Measurements from ENCODE around the gene CPOX. TPM values are rescaled to one million over a fixed set of nuclear protein-coding genes. Genes with fewer than 3 reads are reported as not detected.

CPOX gene
- total and polyA plus RNA-seq, 2 donors from 2014 or later, result 6.6 to 13.7 TPM

DNA sequence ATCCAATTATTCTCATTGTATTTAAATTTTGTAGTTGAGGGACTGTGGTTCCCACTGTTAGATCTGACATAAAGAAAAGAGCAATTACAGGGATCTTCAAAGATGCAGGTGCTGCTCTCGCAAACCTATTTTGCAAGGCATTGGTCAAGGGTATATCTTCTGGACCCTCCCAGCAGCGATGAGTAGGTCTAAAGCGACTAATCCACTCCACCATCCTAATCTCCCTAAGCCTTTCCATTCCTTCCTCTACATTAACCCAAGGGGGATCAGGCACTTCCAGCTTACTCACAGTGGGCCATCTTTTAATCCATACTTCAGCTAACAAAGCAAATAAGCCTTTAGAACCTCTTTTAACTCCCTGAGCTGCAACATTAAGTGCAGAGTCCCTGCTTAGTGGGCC is 37.0 kb upstream of the CPOX start:
- Histone ChIP-seq H3K36me3 (ENCODE audit: control insufficient read depth in 2 of 3, insufficient read depth in 3 of 3, low read length in 3 of 3) (no peaks in the 10 kb centered on the region), H3K9me3 (ENCODE audit: control insufficient read depth in 2 of 3, insufficient read depth in 1 of 3, low read length in 3 of 3) (no peaks in the 10 kb centered on the region), H3K27ac (ENCODE audit: low read depth in 2 of 2, low read length in 2 of 2) (no peak overlapping the region), H3K27me3 (ENCODE audit: control insufficient read depth, insufficient read depth, low read length) (no peaks in the 10 kb centered on the region), H3K9ac (ENCODE audit: low read length in 3 of 3) (no peak overlapping the region), H3K4me1 (ENCODE audit: control insufficient read depth in 2 of 3, insufficient read depth in 2 of 3, low read depth in 1 of 3, low read length in 3 of 3) (no peaks in the 10 kb centered on the region), H3K4me3 (ENCODE audit: low read length in 3 of 3) (no peak overlapping the region)
- no peak for FAIRE-seq
- TF ChIP-seq, protein P1, sequence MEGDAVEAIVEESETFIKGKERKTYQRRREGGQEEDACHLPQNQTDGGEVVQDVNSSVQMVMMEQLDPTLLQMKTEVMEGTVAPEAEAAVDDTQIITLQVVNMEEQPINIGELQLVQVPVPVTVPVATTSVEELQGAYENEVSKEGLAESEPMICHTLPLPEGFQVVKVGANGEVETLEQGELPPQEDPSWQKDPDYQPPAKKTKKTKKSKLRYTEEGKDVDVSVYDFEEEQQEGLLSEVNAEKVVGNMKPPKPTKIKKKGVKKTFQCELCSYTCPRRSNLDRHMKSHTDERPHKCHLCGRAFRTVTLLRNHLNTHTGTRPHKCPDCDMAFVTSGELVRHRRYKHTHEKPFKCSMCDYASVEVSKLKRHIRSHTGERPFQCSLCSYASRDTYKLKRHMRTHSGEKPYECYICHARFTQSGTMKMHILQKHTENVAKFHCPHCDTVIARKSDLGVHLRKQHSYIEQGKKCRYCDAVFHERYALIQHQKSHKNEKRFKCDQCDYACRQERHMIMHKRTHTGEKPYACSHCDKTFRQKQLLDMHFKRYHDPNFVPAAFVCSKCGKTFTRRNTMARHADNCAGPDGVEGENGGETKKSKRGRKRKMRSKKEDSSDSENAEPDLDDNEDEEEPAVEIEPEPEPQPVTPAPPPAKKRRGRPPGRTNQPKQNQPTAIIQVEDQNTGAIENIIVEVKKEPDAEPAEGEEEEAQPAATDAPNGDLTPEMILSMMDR (IDR thresholded peaks at IDR 0.05; ENCODE audit: borderline replicate concordance, extremely low read depth, insufficient read depth), result no peak
- no peak for DNase-seq
- intact Hi-C loops (cut with DNase I), result no loop called here

DNA sequence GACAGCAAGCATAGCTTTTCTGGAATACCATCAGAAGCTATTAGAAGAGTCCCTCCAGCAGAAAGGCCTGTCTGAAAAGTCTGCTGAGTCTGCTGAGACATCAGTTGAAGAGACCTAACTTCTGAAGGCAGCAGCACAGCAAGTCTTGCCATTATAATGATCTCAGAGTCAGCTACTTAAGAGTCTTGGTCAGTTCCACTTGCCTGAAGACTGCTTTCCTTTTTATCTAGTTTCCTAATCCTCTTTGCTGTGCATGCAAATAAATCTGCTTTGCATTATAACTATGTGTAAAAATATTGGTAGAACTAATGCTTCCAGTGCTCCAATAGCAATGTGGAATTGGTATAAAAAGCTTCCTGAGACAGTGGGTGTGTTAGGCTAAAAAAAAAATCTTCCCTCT is 34.9 kb upstream of the CPOX start:
- intact Hi-C loops (cut with DNase I), result no loop called here
- Histone ChIP-seq H3K4me3 (ENCODE audit: low read length in 3 of 3) (no peak overlapping the region), H3K4me1 (ENCODE audit: control insufficient read depth in 2 of 3, insufficient read depth in 2 of 3, low read depth in 1 of 3, low read length in 3 of 3) (no peaks in the 10 kb centered on the region), H3K9me3 (ENCODE audit: control insufficient read depth in 2 of 3, insufficient read depth in 1 of 3, low read length in 3 of 3) (no peaks in the 10 kb centered on the region), H3K27ac (ENCODE audit: low read depth in 2 of 2, low read length in 2 of 2) (no peak overlapping the region), H3K27me3 (ENCODE audit: control insufficient read depth, insufficient read depth, low read length) (no peaks in the 10 kb centered on the region), H3K9ac (ENCODE audit: low read length in 3 of 3) (no peak overlapping the region), H3K36me3 (ENCODE audit: control insufficient read depth in 2 of 3, insufficient read depth in 3 of 3, low read length in 3 of 3) (no peaks in the 10 kb centered on the region)
- FAIRE-seq (no peak), DNase-seq (no peak)
- TF ChIP-seq, protein P1 (IDR thresholded peaks at IDR 0.05; ENCODE audit: borderline replicate concordance, extremely low read depth, insufficient read depth), result no peak

DNA sequence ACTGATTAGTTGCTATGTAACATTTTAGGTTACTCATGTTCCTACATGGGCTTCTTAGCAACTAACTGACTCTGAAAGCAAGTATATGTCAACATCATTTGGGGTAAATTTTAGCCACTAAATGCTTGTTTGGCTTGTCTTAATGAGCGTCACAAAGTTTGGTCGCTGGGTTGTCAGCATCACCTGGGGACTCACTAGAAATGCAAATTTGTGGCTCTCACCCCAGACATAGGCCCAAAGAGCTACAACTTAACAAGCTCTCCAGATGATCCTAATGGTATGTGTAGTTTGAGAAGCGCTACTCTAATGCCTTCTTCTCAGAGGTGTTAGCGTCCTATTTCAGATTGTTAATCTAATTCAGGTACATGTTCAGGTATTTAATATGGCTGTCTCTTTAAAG is 32.7 kb upstream of the CPOX start:
- no peak overlapping the region for H3K4me3 ChIP-seq (ENCODE audit: low read length in 3 of 3)
- H3K9ac ChIP-seq (ENCODE audit: low read length in 3 of 3), result no peak overlapping the region
- DNase-seq, result no peak
- H3K9me3 ChIP-seq (ENCODE audit: control insufficient read depth in 2 of 3, insufficient read depth in 1 of 3, low read length in 3 of 3), result no peaks in the 10 kb centered on the region
- TF ChIP-seq, protein P1 (IDR thresholded peaks at IDR 0.05; ENCODE audit: borderline replicate concordance, extremely low read depth, insufficient read depth), result no peak
- H3K4me1 ChIP-seq (ENCODE audit: control insufficient read depth in 2 of 3, insufficient read depth in 2 of 3, low read depth in 1 of 3, low read length in 3 of 3), result no peaks in the 10 kb centered on the region
- intact Hi-C loops (cut with DNase I), result no loop called here
- FAIRE-seq, result no peak
- H3K36me3 ChIP-seq (ENCODE audit: control insufficient read depth in 2 of 3, insufficient read depth in 3 of 3, low read length in 3 of 3), result no peaks in the 10 kb centered on the region
- H3K27ac ChIP-seq (ENCODE audit: low read depth in 2 of 2, low read length in 2 of 2), result no peak overlapping the region
- no peaks in the 10 kb centered on the region for H3K27me3 ChIP-seq (ENCODE audit: control insufficient read depth, insufficient read depth, low read length)

DNA sequence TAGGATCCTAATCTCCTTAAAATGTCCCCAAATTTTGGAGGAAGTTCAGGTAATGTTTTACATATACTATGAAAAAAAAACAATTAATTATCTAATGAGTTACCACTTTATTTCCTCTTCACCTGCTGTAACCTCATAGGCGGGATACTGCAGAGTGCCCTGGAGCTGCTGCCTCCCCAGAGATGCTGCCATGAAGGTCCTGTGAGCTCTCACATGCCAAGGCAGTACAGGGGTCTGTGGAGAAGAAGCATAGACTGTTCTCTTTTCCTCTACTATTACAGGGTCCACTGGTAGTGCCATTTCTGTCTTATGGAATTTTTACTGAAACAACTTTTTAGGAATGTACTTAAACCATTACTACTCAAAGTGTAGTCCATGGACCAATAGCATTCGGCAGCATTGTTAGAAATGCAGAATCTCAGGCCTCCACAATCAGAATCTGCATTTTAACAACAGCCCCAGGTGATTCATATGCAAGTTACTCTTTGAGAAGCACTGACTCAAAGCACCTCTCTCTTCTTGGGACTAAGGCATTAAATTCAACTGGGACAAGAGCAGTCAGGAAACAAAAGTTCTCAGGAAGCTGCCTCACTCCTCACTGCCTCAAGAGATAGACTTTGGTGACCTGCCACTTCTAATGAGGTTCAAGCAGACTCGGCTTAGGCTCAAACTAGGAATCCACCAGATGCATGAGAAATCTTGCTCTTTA is 30.3 kb upstream of the CPOX start:
- H3K27ac ChIP-seq (ENCODE audit: low read depth in 2 of 2, low read length in 2 of 2), result no peak overlapping the region
- no peaks in the 10 kb centered on the region for H3K9me3 ChIP-seq (ENCODE audit: control insufficient read depth in 2 of 3, insufficient read depth in 1 of 3, low read length in 3 of 3)
- H3K4me3 ChIP-seq (ENCODE audit: low read length in 3 of 3), result no peak overlapping the region
- H3K9ac ChIP-seq (ENCODE audit: low read length in 3 of 3), result no peak overlapping the region
- DNase-seq (no peak), FAIRE-seq (no peak)
- TF ChIP-seq, protein P1 (IDR thresholded peaks at IDR 0.05; ENCODE audit: borderline replicate concordance, extremely low read depth, insufficient read depth), result no peak
- no peaks in the 10 kb centered on the region for H3K36me3 ChIP-seq (ENCODE audit: control insufficient read depth in 2 of 3, insufficient read depth in 3 of 3, low read length in 3 of 3)
- H3K27me3 ChIP-seq (ENCODE audit: control insufficient read depth, insufficient read depth, low read length), result no peaks in the 10 kb centered on the region
- H3K4me1 ChIP-seq (ENCODE audit: control insufficient read depth in 2 of 3, insufficient read depth in 2 of 3, low read depth in 1 of 3, low read length in 3 of 3), result no peaks in the 10 kb centered on the region
- intact Hi-C loops (cut with DNase I), result no loop called here
